HepG2 (cell line): ENCODE data around the gene SPINDOC. TPM values are rescaled to one million over a fixed set of nuclear protein-coding genes. Genes with fewer than 3 reads are reported as not detected.

ENCODE experiments used
- ARHGAP35 ChIP-seq: sonication (generic); formaldehyde crosslinking; IDR thresholded peaks from 2 replicates; pipeline ENCODE4 v1.9.0; 2022; ENCODE audit warnings: mild to moderate bottlenecking, inconsistent platforms, moderate library complexity, missing genetic modification reagents, borderline replicate concordance
- ELF4 ChIP-seq: sonication (generic); formaldehyde crosslinking; IDR thresholded peaks from 2 replicates; pipeline ENCODE4 v1.5.0; 2020; ENCODE audit warnings: missing genetic modification reagents, mild to moderate bottlenecking, moderate library complexity, borderline replicate concordance
- ERF ChIP-seq: IDR thresholded peaks from 2 replicates; pipeline ENCODE4 v1.6.1; 2018; ENCODE audit warnings: missing biosample characterization, missing genetic modification reagents
- FLYWCH1 ChIP-seq: sonication (generic); formaldehyde crosslinking; IDR thresholded peaks from 2 replicates; pipeline ENCODE4 v1.8.1; 2023; ENCODE audit warnings: mild to moderate bottlenecking, missing genetic modification reagents
- GTF2F1 ChIP-seq: fragments of 150-350 bp; IDR thresholded peaks from 2 replicates; pipeline ENCODE4 v1.6.1; 2014; ENCODE audit warnings: low read length
- KLF6 ChIP-seq: IDR thresholded peaks from 2 replicates; pipeline ENCODE4 v1.8.0; 2016; ENCODE audit warnings: missing biosample characterization, missing genetic modification reagents
- MATR3 ChIP-seq: sonication (generic); formaldehyde crosslinking; IDR thresholded peaks from 2 replicates; pipeline ENCODE4 v1.4.0; 2020; ENCODE audit warnings: missing genetic modification reagents
- MED1 ChIP-seq: sonication (generic); formaldehyde crosslinking; IDR thresholded peaks from 2 replicates; pipeline ENCODE4 v1.4.0; 2020; ENCODE audit warnings: missing genetic modification reagents
- PTBP1 ChIP-seq: fragments of 200-400 bp; formaldehyde crosslinking; IDR thresholded peaks from 2 replicates; pipeline ENCODE4 v1.6.1; 2018; ENCODE audit warnings: low read length, low read depth; ENCODE audit not compliant: poor library complexity, severe bottlenecking
- SALL1 ChIP-seq: sonication (generic); formaldehyde crosslinking; IDR thresholded peaks from 2 replicates; pipeline ENCODE4 v1.8.0; 2022; ENCODE audit warnings: mild to moderate bottlenecking, missing genetic modification reagents
- SIN3B ChIP-seq: fragments of 150-350 bp; IDR thresholded peaks from 2 replicates; pipeline ENCODE4 v1.6.1; 2014; ENCODE audit warnings: low read length
- SIX1 ChIP-seq: sonication (generic); formaldehyde crosslinking; IDR thresholded peaks from 2 replicates; pipeline ENCODE4 v1.4.0; 2020; ENCODE audit warnings: missing genetic modification reagents, borderline replicate concordance
- SMARCC2 ChIP-seq: fragments of 450-650 bp; IDR thresholded peaks from 2 replicates; pipeline ENCODE4 v1.6.1; 2017; ENCODE audit warnings: antibody characterized with exemption, mild to moderate bottlenecking
- ZNF235 ChIP-seq: sonication (generic); formaldehyde crosslinking; IDR thresholded peaks from 2 replicates; pipeline ENCODE4 v1.8.1; 2023; ENCODE audit warnings: mild to moderate bottlenecking, missing genetic modification reagents, borderline replicate concordance
- ZNF644 ChIP-seq: IDR thresholded peaks from 2 replicates; pipeline ENCODE4 v1.6.1; 2016; ENCODE audit warnings: low read depth
- ZSCAN21 ChIP-seq: sonication (generic); formaldehyde crosslinking; IDR thresholded peaks from 2 replicates; pipeline ENCODE4 v1.8.0; 2022; ENCODE audit warnings: mild to moderate bottlenecking, missing genetic modification reagents, moderate library complexity, borderline replicate concordance
- polyA plus RNA-seq, 8 experiments: library from polyadenylated mRNA; depleted of rRNA in 3 of 8; stranded (reverse) in 7 of 8; unstranded in 1 of 8; fragments of >200 nt; fragmentation: Illumina TruSeq in 4 of 8; extraction: Trizol in 4 of 8; gene quantifications; 2 replicates each; pipeline versions ENCODE4 v1.2.1 to v1.2.3, GENCODE V29; 2011 to 2016; ENCODE audit warnings: low read depth in 4 of 8, missing spikeins in 1 of 8, mixed read lengths in 1 of 8; ENCODE audit not compliant: insufficient read depth in 1 of 8
- total RNA-seq, 5 experiments: library from RNA; depleted of rRNA; stranded (reverse); fragments of >200 nt; fragmentation: Illumina TruSeq; extraction: Trizol; gene quantifications; 2 replicates each; pipeline ENCODE4 v1.2.3, GENCODE V29; 2016; ENCODE audit warnings: low read depth in 1 of 5
- TF ChIP-seq, protein P1 (sequence below): sonication (generic); formaldehyde crosslinking; IDR thresholded peaks from 2 replicates; pipeline ENCODE4 v1.4.0; 2020; ENCODE audit warnings: mild to moderate bottlenecking, missing genetic modification reagents, borderline replicate concordance
- TF ChIP-seq, protein P2 (sequence below): sonication (generic); formaldehyde crosslinking; IDR thresholded peaks from 2 replicates; pipeline ENCODE4 v1.5.0; 2020; ENCODE audit warnings: mild to moderate bottlenecking, missing genetic modification reagents
- TF ChIP-seq, protein P3 (sequence below): sonication (generic); formaldehyde crosslinking; IDR thresholded peaks from 2 replicates; pipeline ENCODE4 v1.8.0; 2022; ENCODE audit warnings: missing genetic modification reagents, mild to moderate bottlenecking, borderline replicate concordance
- TF ChIP-seq, protein P4 (sequence below): sonication (generic); formaldehyde crosslinking; IDR thresholded peaks from 2 replicates; pipeline ENCODE4 v1.4.0; 2020; ENCODE audit warnings: missing genetic modification reagents
- TF ChIP-seq, protein P5 (sequence below): sonication (generic); formaldehyde crosslinking; IDR thresholded peaks from 2 replicates; pipeline ENCODE4 v1.8.0; 2022; ENCODE audit warnings: low read depth, missing genetic modification reagents

The SPINDOC gene
- total and polyA plus RNA-seq, 2 of the 13 experiments (the other 11 are each of a cell fraction or from before 2014, with no cell fraction given) = 21.4 to 29.9 TPM

DNA sequence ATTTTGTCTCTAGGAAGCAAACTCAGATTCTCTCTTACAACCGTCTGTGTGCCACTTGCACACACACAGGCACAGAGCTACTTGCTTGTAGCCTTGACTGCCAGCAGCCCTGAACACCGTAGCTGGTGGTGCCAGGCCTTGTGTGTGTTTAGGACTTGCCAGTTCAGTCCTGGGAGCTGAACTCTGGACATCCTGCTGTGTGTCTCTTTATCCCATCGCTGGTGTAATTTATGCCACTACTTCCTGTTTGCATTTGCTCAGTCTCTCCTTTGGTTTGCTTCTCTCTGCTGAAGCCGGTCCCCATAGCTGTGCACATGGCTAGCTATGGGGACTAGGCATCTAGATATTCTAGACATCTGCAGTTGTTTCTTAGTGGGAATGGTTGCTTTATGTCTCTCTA lies 49.7 kb downstream of the SPINDOC start (continued):
- TF ChIP-seq, protein P1, sequence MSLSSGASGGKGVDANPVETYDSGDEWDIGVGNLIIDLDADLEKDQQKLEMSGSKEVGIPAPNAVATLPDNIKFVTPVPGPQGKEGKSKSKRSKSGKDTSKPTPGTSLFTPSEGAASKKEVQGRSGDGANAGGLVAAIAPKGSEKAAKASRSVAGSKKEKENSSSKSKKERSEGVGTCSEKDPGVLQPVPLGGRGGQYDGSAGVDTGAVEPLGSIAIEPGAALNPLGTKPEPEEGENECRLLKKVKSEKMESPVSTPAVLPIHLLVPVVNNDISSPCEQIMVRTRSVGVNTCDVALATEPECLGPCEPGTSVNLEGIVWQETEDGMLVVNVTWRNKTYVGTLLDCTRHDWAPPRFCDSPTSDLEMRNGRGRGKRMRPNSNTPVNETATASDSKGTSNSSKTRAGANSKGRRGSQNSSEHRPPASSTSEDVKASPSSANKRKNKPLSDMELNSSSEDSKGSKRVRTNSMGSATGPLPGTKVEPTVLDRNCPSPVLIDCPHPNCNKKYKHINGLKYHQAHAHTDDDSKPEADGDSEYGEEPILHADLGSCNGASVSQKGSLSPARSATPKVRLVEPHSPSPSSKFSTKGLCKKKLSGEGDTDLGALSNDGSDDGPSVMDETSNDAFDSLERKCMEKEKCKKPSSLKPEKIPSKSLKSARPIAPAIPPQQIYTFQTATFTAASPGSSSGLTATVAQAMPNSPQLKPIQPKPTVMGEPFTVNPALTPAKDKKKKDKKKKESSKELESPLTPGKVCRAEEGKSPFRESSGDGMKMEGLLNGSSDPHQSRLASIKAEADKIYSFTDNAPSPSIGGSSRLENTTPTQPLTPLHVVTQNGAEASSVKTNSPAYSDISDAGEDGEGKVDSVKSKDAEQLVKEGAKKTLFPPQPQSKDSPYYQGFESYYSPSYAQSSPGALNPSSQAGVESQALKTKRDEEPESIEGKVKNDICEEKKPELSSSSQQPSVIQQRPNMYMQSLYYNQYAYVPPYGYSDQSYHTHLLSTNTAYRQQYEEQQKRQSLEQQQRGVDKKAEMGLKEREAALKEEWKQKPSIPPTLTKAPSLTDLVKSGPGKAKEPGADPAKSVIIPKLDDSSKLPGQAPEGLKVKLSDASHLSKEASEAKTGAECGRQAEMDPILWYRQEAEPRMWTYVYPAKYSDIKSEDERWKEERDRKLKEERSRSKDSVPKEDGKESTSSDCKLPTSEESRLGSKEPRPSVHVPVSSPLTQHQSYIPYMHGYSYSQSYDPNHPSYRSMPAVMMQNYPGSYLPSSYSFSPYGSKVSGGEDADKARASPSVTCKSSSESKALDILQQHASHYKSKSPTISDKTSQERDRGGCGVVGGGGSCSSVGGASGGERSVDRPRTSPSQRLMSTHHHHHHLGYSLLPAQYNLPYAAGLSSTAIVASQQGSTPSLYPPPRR (CRISPR knock-in tag) = no peak
- peak; percentile 49; the same call in 1 of the 2 replicates for TF ChIP-seq ERF
- no peak for TF ChIP-seq ZSCAN21
- no peak for TF ChIP-seq ARHGAP35 (CRISPR knock-in tag)
- TF ChIP-seq PTBP1 = no peak
- no peak for TF ChIP-seq ZNF235 (CRISPR knock-in tag)
- TF ChIP-seq, protein P2, sequence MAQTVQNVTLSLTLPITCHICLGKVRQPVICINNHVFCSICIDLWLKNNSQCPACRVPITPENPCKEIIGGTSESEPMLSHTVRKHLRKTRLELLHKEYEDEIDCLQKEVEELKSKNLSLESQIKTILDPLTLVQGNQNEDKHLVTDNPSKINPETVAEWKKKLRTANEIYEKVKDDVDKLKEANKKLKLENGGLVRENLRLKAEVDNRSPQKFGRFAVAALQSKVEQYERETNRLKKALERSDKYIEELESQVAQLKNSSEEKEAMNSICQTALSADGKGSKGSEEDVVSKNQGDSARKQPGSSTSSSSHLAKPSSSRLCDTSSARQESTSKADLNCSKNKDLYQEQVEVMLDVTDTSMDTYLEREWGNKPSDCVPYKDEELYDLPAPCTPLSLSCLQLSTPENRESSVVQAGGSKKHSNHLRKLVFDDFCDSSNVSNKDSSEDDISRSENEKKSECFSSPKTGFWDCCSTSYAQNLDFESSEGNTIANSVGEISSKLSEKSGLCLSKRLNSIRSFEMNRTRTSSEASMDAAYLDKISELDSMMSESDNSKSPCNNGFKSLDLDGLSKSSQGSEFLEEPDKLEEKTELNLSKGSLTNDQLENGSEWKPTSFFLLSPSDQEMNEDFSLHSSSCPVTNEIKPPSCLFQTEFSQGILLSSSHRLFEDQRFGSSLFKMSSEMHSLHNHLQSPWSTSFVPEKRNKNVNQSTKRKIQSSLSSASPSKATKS (CRISPR knock-in tag) = no peak
- TF ChIP-seq ELF4 (CRISPR knock-in tag) = no peak
- TF ChIP-seq, protein P3, sequence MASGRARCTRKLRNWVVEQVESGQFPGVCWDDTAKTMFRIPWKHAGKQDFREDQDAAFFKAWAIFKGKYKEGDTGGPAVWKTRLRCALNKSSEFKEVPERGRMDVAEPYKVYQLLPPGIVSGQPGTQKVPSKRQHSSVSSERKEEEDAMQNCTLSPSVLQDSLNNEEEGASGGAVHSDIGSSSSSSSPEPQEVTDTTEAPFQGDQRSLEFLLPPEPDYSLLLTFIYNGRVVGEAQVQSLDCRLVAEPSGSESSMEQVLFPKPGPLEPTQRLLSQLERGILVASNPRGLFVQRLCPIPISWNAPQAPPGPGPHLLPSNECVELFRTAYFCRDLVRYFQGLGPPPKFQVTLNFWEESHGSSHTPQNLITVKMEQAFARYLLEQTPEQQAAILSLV (CRISPR knock-in tag) = no peak
- TF ChIP-seq, protein P4, sequence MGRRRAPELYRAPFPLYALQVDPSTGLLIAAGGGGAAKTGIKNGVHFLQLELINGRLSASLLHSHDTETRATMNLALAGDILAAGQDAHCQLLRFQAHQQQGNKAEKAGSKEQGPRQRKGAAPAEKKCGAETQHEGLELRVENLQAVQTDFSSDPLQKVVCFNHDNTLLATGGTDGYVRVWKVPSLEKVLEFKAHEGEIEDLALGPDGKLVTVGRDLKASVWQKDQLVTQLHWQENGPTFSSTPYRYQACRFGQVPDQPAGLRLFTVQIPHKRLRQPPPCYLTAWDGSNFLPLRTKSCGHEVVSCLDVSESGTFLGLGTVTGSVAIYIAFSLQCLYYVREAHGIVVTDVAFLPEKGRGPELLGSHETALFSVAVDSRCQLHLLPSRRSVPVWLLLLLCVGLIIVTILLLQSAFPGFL = no peak
- TF ChIP-seq ZNF644 (CRISPR knock-in tag) = 0 out of 2 replicates have a peak, but pooled peaks have one; percentile 56
- TF ChIP-seq, protein P5, sequence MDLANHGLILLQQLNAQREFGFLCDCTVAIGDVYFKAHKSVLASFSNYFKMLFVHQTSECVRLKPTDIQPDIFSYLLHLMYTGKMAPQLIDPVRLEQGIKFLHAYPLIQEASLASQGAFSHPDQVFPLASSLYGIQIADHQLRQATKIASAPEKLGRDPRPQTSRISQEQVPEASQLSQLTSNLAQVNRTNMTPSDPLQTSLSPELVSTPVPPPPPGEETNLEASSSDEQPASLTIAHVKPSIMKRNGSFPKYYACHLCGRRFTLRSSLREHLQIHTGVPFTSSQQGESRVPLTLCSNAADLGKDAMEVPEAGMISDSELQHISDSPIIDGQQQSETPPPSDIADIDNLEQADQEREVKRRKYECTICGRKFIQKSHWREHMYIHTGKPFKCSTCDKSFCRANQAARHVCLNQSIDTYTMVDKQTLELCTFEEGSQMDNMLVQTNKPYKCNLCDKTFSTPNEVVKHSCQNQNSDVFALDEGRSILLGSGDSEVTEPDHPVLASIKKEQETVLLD (CRISPR knock-in tag) = no peak
- TF ChIP-seq SMARCC2 = no peak
- TF ChIP-seq KLF6 (CRISPR knock-in tag) = no peak
- peak; percentile 52; the same call in 1 of the 2 replicates for TF ChIP-seq MED1 (CRISPR knock-in tag)
- no peak for TF ChIP-seq FLYWCH1 (CRISPR knock-in tag)
- TF ChIP-seq MATR3 (CRISPR knock-in tag) = no peak
- no peak for TF ChIP-seq SIN3B
- no peak; the same call in 1 of the 2 replicates for TF ChIP-seq SALL1 (CRISPR knock-in tag)
- 0 out of 2 replicates have a peak, but pooled peaks have one; percentile 28 for TF ChIP-seq SIX1 (CRISPR knock-in tag)
- no peak for TF ChIP-seq GTF2F1
